ENCODE data around the gene OR52K2.
"Not testable (repeated sequence)": the region's sequence is repeated elsewhere in the genome, so short reads cannot be mapped to it uniquely, and the experiment has no call there.

GRCh38 chr11:4406206-4406605, 42.9 kb upstream of the OR52K2 start:
- TF ChIP-seq TOX (CRISPR knock-in tag; IDR thresholded peaks at IDR 0.05; ENCODE audit: borderline replicate concordance); PATZ1 (CRISPR knock-in tag; IDR thresholded peaks at IDR 0.05; ENCODE audit: borderline replicate concordance); PPARA (CRISPR knock-in tag; IDR thresholded peaks at IDR 0.05; ENCODE audit: borderline replicate concordance); SNAI2 (CRISPR knock-in tag; IDR thresholded peaks at IDR 0.05); ZFP30 (CRISPR knock-in tag; IDR thresholded peaks at IDR 0.05); ARNTL (CRISPR knock-in tag; IDR thresholded peaks at IDR 0.05; ENCODE audit: borderline replicate concordance, low read depth); RARB (CRISPR knock-in tag; IDR thresholded peaks at IDR 0.05); CREB5 (CRISPR knock-in tag; IDR thresholded peaks at IDR 0.05; ENCODE audit: low read depth); ZFP3 (CRISPR knock-in tag; IDR thresholded peaks at IDR 0.05); ZNF565 (CRISPR knock-in tag; conservative IDR thresholded peaks at IDR 0.05; ENCODE audit: low read depth): not testable (repeated sequence)
- TF ChIP-seq, protein P1, sequence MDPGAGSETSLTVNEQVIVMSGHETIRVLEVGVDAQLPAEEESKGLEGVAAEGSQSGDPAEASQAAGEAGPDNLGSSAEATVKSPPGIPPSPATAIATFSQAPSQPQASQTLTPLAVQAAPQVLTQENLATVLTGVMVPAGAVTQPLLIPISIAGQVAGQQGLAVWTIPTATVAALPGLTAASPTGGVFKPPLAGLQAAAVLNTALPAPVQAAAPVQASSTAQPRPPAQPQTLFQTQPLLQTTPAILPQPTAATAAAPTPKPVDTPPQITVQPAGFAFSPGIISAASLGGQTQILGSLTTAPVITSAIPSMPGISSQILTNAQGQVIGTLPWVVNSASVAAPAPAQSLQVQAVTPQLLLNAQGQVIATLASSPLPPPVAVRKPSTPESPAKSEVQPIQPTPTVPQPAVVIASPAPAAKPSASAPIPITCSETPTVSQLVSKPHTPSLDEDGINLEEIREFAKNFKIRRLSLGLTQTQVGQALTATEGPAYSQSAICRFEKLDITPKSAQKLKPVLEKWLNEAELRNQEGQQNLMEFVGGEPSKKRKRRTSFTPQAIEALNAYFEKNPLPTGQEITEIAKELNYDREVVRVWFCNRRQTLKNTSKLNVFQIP (CRISPR knock-in tag; IDR thresholded peaks at IDR 0.05; ENCODE audit: borderline replicate concordance, low read depth) = not testable (repeated sequence)
- TF ChIP-seq, protein P2, sequence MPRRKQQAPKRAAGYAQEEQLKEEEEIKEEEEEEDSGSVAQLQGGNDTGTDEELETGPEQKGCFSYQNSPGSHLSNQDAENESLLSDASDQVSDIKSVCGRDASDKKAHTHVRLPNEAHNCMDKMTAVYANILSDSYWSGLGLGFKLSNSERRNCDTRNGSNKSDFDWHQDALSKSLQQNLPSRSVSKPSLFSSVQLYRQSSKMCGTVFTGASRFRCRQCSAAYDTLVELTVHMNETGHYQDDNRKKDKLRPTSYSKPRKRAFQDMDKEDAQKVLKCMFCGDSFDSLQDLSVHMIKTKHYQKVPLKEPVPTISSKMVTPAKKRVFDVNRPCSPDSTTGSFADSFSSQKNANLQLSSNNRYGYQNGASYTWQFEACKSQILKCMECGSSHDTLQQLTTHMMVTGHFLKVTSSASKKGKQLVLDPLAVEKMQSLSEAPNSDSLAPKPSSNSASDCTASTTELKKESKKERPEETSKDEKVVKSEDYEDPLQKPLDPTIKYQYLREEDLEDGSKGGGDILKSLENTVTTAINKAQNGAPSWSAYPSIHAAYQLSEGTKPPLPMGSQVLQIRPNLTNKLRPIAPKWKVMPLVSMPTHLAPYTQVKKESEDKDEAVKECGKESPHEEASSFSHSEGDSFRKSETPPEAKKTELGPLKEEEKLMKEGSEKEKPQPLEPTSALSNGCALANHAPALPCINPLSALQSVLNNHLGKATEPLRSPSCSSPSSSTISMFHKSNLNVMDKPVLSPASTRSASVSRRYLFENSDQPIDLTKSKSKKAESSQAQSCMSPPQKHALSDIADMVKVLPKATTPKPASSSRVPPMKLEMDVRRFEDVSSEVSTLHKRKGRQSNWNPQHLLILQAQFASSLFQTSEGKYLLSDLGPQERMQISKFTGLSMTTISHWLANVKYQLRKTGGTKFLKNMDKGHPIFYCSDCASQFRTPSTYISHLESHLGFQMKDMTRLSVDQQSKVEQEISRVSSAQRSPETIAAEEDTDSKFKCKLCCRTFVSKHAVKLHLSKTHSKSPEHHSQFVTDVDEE (CRISPR knock-in tag; IDR thresholded peaks at IDR 0.05) = not testable (repeated sequence)

Data from SK-N-SH treated with all-trans-retinoic acid at 6 μM for 48 hours (cell line).